Cardiac muscle cell (in vitro differentiated cells and primary cell): ENCODE measurements around the gene PRKAG2. TPM values are rescaled to one million over a fixed set of nuclear protein-coding genes. Genes with fewer than 3 reads are reported as not detected.

ENCODE experiments used
- DNase-seq, 2 donors: peaks; one replicate each; pipeline versions ENCODE4 v3.0.0 to v3.0.0-alpha.2; 2010 to 2017; ENCODE audit warnings: low read depth in 1 of 2, low spot score in 1 of 2
- H3K27ac ChIP-seq: fragments of 200-600 bp; sonication (generic); 2 replicates; pipeline ENCODE4 v1.5.1; 2016
- H3K27me3 ChIP-seq: fragments of 200-600 bp; sonication (generic); 2 replicates; pipeline ENCODE4 v1.6.0; 2016; ENCODE audit warnings: control low read depth
- H3K36me3 ChIP-seq: fragments of 200-600 bp; sonication (generic); 2 replicates; pipeline ENCODE4 v1.5.1; 2016; ENCODE audit warnings: control low read depth
- H3K4me1 ChIP-seq: fragments of 200-600 bp; sonication (generic); 2 replicates; pipeline ENCODE4 v1.8.1; 2017; ENCODE audit warnings: low read depth, mild to moderate bottlenecking, mixed run types
- H3K4me3 ChIP-seq: fragments of 200-600 bp; sonication (generic); 2 replicates; pipeline ENCODE4 v1.5.1; 2016; ENCODE audit warnings: mild to moderate bottlenecking
- H3K9me3 ChIP-seq: fragments of 200-600 bp; sonication (generic); 2 replicates; pipeline ENCODE4 v1.5.1; 2017; ENCODE audit warnings: low read depth, mild to moderate bottlenecking, control low read depth
- CTCF ChIP-seq: IDR thresholded peaks from 2 replicates; pipeline ENCODE4 v1.5.1; 2012; ENCODE audit warnings: low read depth, mild to moderate bottlenecking, low read length
- polyA plus RNA-seq: library from polyadenylated mRNA; unstranded; fragments of >200 nt; fragmentation: Nextera tagmentation; extraction: Ambion mirVana; gene quantifications from 2 replicates; pipeline ENCODE4 v1.2.1, GENCODE V29; 2016
- total RNA-seq: library from RNA; depleted of rRNA; stranded (reverse); fragments of >200 nt; gene quantifications from 2 replicates; pipeline ENCODE4 v1.2.3, GENCODE V29; 2016

Gene PRKAG2
- total and polyA plus RNA-seq, 2 experiments from 2014 or later: 43.4 to 85.3 TPM

- Histone ChIP-seq H3K4me1 (no peaks in the 10 kb centered on the region), H3K36me3 (no peaks in the 10 kb centered on the region), H3K4me3 (no peak overlapping the region), H3K27me3 (no peaks in the 10 kb centered on the region), H3K27ac (no peak overlapping the region), H3K9me3 (no peaks in the 10 kb centered on the region)
- no peak for DNase-seq
- no peak for TF ChIP-seq CTCF
Measured at GRCh38 chr7:151763420-151763984, 113.4 kb downstream of the PRKAG2 start.

GRCh38 chr7:151762583-151763245, 114.2 kb downstream of the PRKAG2 start:
- TF ChIP-seq CTCF: no peak
- Histone ChIP-seq H3K36me3 (no peaks in the 10 kb centered on the region), H3K9me3 (no peaks in the 10 kb centered on the region), H3K4me3 (no peak overlapping the region), H3K27me3 (no peaks in the 10 kb centered on the region), H3K4me1 (no peaks in the 10 kb centered on the region), H3K27ac (no peak overlapping the region)
- no peak for DNase-seq

- Histone ChIP-seq H3K9me3 (no peaks in the 10 kb centered on the region), H3K36me3 (no peaks in the 10 kb centered on the region), H3K4me1 (no peaks in the 10 kb centered on the region), H3K27me3 (no peaks in the 10 kb centered on the region), H3K27ac (no peak overlapping the region), H3K4me3 (no peak overlapping the region)
- no peak for TF ChIP-seq CTCF
- DNase-seq: no peak
Measured at GRCh38 chr7:151761957-151762356, 115.0 kb downstream of the PRKAG2 start.

- no peak for DNase-seq
- Histone ChIP-seq H3K27me3 (no peaks in the 10 kb centered on the region), H3K4me3 (no peak overlapping the region), H3K36me3 (no peaks in the 10 kb centered on the region), H3K9me3 (no peaks in the 10 kb centered on the region), H3K27ac (no peak overlapping the region), H3K4me1 (no peaks in the 10 kb centered on the region)
- TF ChIP-seq CTCF: no peak
Measured at GRCh38 chr7:151761231-151761630, 115.7 kb downstream of the PRKAG2 start.

- Histone ChIP-seq H3K27ac (no peak overlapping the region), H3K4me3 (no peak overlapping the region), H3K27me3 (no peaks in the 10 kb centered on the region), H3K4me1 (no peaks in the 10 kb centered on the region), H3K36me3 (no peaks in the 10 kb centered on the region), H3K9me3 (no peaks in the 10 kb centered on the region)
- peak; percentile 84 for TF ChIP-seq CTCF
- peak; percentile 76 to 86 for DNase-seq
Measured at GRCh38 chr7:151759591-151760042, 117.3 kb downstream of the PRKAG2 start.
